Suppressor macrophage (primary cell): ENCODE data around the gene AGAP2.
"Not testable (repeated sequence)": the region's sequence is repeated elsewhere in the genome, so short reads cannot be mapped to it uniquely, and the experiment has no call there.

Experiments used
- DNase-seq, 4 experiments: peaks; one replicate each; pipeline ENCODE4 v3.0.0-alpha.2; 2020 to 2022

The AGAP2 gene

GRCh38 chr12:57694459-57695019, 44.0 kb downstream of the AGAP2 start:
- peak in 2 of 4 experiments; percentile 6 to 22 for DNase-seq

- DNase-seq, result peak; percentile 97 to 100 (median 98)
Measured at GRCh38 chr12:57693659-57694458, 44.7 kb downstream of the AGAP2 start, which contains the start of gene OS9. OS9 (plus strand) TSS chr12:57694132; CDS start chr12:57694162, 30 bp downstream.

- no peak for DNase-seq
Measured at GRCh38 chr12:57693317-57693658, 45.3 kb downstream of the AGAP2 start.

- no peak for DNase-seq
Measured at GRCh38 chr12:57692500-57692899, 46.0 kb downstream of the AGAP2 start.

GRCh38 chr12:57688931-57689330, 49.6 kb downstream of the AGAP2 start:
- no peak for DNase-seq

- no peak for DNase-seq
Measured at GRCh38 chr12:57687862-57688261, 50.7 kb downstream of the AGAP2 start.

GRCh38 chr12:57679697-57680096, 58.8 kb downstream of the AGAP2 start:
- no peak for DNase-seq

GRCh38 chr12:57677947-57678346, 60.6 kb downstream of the AGAP2 start:
- not testable (repeated sequence) for DNase-seq

GRCh38 chr12:57674691-57675090, 63.9 kb downstream of the AGAP2 start:
- DNase-seq, result no peak
